GM19372 (cell line): ENCODE data around the gene GPATCH8.

ENCODE experiments used
- ATAC-seq: cut with Tn5 transposase; IDR thresholded peaks from one replicate; pipeline ENCODE4 v1.9.1; 2021; ENCODE audit warnings: mild to moderate bottlenecking, low read depth, moderate library complexity; ENCODE audit not compliant: unreplicated experiment

Gene GPATCH8

DNA sequence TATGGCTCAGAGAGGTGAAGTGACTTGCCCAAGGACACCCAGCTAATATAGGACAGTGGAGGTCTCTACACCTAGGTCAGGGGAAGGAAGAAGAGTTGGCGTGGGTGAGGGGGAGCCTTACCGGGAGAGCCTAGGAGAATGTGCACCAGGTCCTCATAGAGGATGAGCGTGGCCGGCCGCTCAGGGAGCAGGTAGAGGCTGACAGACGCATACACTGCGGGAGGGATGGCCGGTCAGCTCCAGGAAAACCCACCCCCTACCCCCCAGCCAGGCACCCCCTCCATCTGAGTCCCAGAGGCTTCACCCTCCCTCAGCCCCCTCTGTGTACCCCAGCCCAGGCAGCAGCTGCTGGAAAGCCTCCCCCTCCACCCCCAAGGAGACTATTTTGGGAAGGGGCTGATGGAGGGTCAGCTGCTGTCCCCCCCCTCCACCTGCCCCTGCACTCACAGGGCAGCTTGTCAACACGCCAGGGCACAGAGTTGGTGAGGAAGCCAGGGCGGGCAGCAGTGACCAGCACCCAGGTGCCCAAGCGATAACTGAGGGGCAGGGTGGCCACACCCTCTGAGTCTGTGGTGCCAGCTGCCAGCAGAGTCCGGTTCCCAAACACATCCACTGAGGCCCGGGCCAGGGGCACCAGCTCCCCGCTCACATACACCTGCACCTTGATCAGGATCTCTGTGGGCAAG, 143.6 kb downstream of the GPATCH8 start:
- no peak for ATAC-seq

GRCh38 chr17:44359006-44359405, 144.2 kb downstream of the GPATCH8 start:
- ATAC-seq = no peak

GRCh38 chr17:44358066-44358465, 145.1 kb downstream of the GPATCH8 start:
- no peak for ATAC-seq

DNA sequence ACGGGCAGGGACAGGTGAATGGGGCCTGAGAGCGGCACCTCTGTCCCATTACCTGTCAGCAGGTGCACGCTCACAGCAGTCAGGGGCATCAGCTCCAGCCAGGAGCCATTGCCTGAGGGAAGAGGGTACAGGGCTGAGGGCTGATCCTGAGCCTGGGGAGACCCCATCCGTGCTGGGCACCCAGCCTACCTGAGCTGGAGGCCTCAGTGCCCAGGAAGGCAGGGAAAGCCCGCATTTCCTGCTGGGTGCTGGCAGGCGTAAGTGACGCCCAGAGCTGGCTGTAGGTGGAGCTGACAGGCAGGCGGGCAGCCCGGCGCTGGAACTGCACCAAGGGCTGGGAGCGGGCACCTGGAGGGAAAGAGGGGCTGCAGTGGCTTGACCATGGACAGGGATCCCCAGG, 147.0 kb downstream of the GPATCH8 start:
- no peak for ATAC-seq

DNA sequence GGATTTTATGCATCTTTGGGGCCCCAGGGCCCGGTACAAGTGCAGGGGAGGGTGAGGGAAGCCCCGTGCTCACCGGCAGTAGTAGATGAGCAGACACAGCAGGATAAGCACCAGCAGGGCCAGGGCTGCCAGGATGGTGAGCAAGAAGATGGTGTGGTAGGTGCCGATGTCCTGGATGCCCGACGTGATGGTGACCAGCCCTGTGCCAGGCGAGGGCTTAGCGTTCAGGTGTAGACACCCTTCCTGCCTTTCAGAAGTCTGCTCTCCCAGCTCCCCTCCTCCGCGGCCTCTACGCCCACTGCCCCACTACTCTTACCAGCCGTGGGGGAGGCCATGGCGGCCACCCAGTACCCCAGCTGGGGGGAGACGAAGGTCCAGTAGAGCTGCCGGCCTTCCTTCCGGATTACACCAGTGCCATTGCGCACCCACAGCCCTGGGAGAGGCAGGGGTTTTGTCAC, 147.5 kb downstream of the GPATCH8 start:
- no peak for ATAC-seq

- ATAC-seq = no peak
Measured at GRCh38 chr17:44354582-44355561, 148.3 kb downstream of the GPATCH8 start.

DNA sequence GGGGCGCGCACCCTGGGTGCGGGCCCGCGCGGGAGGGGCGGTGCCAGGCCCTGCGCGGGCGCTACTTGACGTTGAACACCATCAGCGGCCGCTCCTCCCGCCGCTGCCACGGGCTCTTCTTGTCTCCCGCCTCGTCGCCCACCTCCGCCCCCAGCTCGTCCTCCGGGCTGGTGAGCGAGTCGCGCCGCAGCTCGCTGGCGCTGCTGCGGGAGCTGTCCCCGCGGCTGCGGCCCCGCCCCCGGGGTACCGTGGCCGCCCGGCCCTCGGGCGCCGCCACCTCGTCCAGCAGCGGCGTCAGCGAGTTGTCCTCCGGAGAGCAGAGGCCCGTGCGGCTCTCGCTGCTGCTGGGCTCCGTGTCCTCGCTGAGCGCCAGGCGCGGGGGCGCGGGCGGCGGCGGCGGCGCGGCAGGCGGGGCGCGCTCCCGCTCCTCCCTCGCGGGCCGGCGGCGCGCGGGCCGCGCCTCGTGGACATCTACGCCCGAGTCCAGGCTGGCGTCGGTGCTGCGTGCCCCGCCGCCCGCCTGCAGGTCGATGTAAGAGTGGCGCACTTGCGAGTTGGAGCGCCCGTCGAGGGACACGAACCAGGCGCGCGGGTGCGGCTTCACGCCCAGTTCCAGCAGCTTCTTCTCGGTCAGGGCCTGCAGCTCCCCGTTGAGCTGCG, 149.4 kb downstream of the GPATCH8 start:
- no peak for ATAC-seq

GRCh38 chr17:44352828-44353671, 150.2 kb downstream of the GPATCH8 start:
- no peak for ATAC-seq

- ATAC-seq = no peak
Measured at GRCh38 chr17:44351961-44352827, 151.0 kb downstream of the GPATCH8 start.

- ATAC-seq = no peak
Measured at GRCh38 chr17:44351464-44351863, 151.7 kb downstream of the GPATCH8 start.

GRCh38 chr17:44350733-44351226, 152.4 kb downstream of the GPATCH8 start:
- ATAC-seq = no peak

- no peak for ATAC-seq
Measured at GRCh38 chr17:44349553-44350070, 153.6 kb downstream of the GPATCH8 start.

DNA sequence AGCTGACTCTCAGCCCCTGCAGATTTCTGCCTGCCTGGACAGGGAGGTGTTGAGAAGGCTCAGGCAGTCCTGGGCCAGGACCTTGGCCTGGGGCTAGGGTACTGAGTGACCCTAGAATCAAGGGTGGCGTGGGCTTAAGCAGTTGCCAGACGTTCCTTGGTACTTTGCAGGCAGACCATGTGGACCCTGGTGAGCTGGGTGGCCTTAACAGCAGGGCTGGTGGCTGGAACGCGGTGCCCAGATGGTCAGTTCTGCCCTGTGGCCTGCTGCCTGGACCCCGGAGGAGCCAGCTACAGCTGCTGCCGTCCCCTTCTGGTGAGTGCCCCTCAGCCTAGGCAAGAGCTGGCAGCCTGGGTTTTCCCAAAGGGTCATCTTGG, 154.2 kb downstream of the GPATCH8 start:
- ATAC-seq = no peak

DNA sequence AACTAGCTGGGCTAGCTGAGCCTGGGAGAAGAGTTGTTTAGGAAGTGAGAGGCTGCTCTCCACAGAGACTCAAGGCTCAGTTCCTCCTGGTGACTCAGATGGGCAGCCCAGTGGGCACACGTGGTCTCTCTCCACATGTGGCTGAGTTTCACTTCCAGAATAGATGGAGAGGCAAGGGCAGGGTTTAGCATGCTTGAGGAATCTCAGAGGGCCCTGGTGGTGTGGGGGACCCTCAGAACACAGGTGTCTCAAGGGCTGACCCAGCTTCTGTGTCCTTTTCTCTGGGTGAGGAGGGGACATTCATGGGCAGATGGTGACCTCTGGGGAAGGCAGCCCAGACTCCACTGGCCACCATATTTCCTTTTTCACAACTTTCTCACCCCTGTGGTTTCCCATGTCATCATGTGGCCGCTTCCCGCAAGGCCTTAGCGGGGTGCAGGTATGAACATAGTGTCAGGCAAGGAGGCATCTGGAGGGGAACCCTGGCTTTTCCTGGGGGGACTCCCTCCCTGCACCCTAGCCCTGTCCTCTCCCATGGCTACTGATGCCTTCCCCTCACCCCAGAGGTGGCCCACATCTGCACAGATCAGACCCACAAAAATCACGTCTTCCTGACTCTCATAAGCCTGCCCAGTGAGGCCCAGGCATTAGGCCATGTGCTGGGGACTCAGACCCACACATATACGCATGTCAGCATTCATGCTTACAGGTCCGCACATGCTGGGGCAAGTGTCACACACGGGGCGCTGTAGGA, 154.8 kb downstream of the GPATCH8 start:
- no peak for ATAC-seq
